Measurements from ENCODE around the gene KIF5A.

KIF5A gene

GRCh38 chr12:57520053-57520818 is 29.6 kb upstream of the KIF5A start, which contains the start of gene DDIT3:
Gene DDIT3, minus strand, starts transcription at chr12:57520514. Its CDS starts 3,108 bp downstream, at chr12:57517406.
- DNase-seq: peak; percentile 98

GRCh38 chr12:57521525-57522010 is 28.3 kb upstream of the KIF5A start:
- peak; percentile 17 for DNase-seq

- peak; percentile 96 for DNase-seq
Measured at GRCh38 chr12:57522011-57522886, 27.6 kb upstream of the KIF5A start, which contains the start of gene MBD6. Gene MBD6, plus strand, starts transcription at chr12:57522824. Its CDS starts 1,480 bp downstream, at chr12:57524304.

- peak; percentile 49 for DNase-seq
Measured at GRCh38 chr12:57522887-57523705, 26.7 kb upstream of the KIF5A start.

GRCh38 chr12:57523706-57524614 is 25.9 kb upstream of the KIF5A start:
- DNase-seq: no peak

GRCh38 chr12:57524814-57525614 is 24.8 kb upstream of the KIF5A start:
- DNase-seq: no peak

- DNase-seq: no peak
Measured at GRCh38 chr12:57525615-57526383, 24.0 kb upstream of the KIF5A start.

- DNase-seq: no peak
Measured at GRCh38 chr12:57526477-57527126, 23.2 kb upstream of the KIF5A start.

GRCh38 chr12:57527184-57527583 is 22.7 kb upstream of the KIF5A start:
- no peak for DNase-seq

- no peak for DNase-seq
Measured at GRCh38 chr12:57528176-57528575, 21.7 kb upstream of the KIF5A start.

GRCh38 chr12:57528831-57529555 is 20.9 kb upstream of the KIF5A start:
- no peak for DNase-seq

GRCh38 chr12:57529831-57530230 is 20.0 kb upstream of the KIF5A start:
- no peak for DNase-seq

GRCh38 chr12:57530396-57531142 is 19.3 kb upstream of the KIF5A start:
- no peak for DNase-seq

- DNase-seq: no peak
Measured at GRCh38 chr12:57531836-57532235, 18.0 kb upstream of the KIF5A start.

- DNase-seq: no peak
Measured at GRCh38 chr12:57533108-57533507, 16.7 kb upstream of the KIF5A start.

- no peak for DNase-seq
Measured at GRCh38 chr12:57534250-57534649, 15.6 kb upstream of the KIF5A start.

- DNase-seq: no peak
Measured at GRCh38 chr12:57534991-57535543, 14.8 kb upstream of the KIF5A start.
